Omental fat pad (tissue), 4 donors: ENCODE measurements around the gene ARHGEF11. TPM values are rescaled to one million over a fixed set of nuclear protein-coding genes. Genes with fewer than 3 reads are reported as not detected.

Source experiments
- ATAC-seq: fragments of 150-250 bp; one replicate; pipeline ENCODE4 v1.9.1; 2016; ENCODE audit warnings: mild to moderate bottlenecking, moderate library complexity; ENCODE audit not compliant: low FRiP score
- DNase-seq: peaks from one replicate; pipeline ENCODE4 v3.0.0-alpha.2; 2019; ENCODE audit warnings: low spot score
- CTCF ChIP-seq, 3 donors: fragments of 450-650 bp; IDR thresholded peaks; one replicate each; pipeline ENCODE4 v1.5.1; 2016 to 2017; ENCODE audit warnings: antibody characterized with exemption in 3 of 3, mild to moderate bottlenecking in 3 of 3, moderate library complexity in 2 of 3
- total RNA-seq, 4 donors: library from RNA; depleted of rRNA; stranded (reverse); fragments of >200 nt; gene quantifications; one replicate each; pipeline ENCODE4 v1.1.0, GENCODE V29; 2016

ARHGEF11 gene
- total RNA-seq, 4 donors from 2014 or later = 26.4 to 46.5 (median 35.6) TPM

- TF ChIP-seq CTCF (IDR thresholded peaks at IDR 0.05) = peak in 2 of 3 donors; percentile 49 to 80
- peak; percentile 94 for DNase-seq
- peak; percentile 71 for ATAC-seq
These were observed 44.7 kb upstream of the ARHGEF11 start for GRCh38 chr1:157090196-157090647.

- TF ChIP-seq CTCF (IDR thresholded peaks at IDR 0.05) = no peak
- no peak for DNase-seq
These were observed 44.2 kb upstream of the ARHGEF11 start for GRCh38 chr1:157089789-157090188.

GRCh38 chr1:157088607-157089006, 43.1 kb upstream of the ARHGEF11 start:
- TF ChIP-seq CTCF (IDR thresholded peaks at IDR 0.05) = no peak
- no peak for DNase-seq
- no peak for ATAC-seq

More at GRCh38 chr1:157089789-157090188, 44.2 kb upstream of the ARHGEF11 start:
- no peak for ATAC-seq

GRCh38 chr1:157087030-157087429, 41.5 kb upstream of the ARHGEF11 start:
- ATAC-seq (no peak), DNase-seq (no peak)
- TF ChIP-seq CTCF (IDR thresholded peaks at IDR 0.05) = no peak

- no peak for TF ChIP-seq CTCF (IDR thresholded peaks at IDR 0.05)
- no peak for ATAC-seq
- no peak for DNase-seq
These were observed 40.8 kb upstream of the ARHGEF11 start for GRCh38 chr1:157086299-157086698.

- no peak for TF ChIP-seq CTCF (IDR thresholded peaks at IDR 0.05)
- no peak for DNase-seq
- ATAC-seq = no peak
These were observed 39.9 kb upstream of the ARHGEF11 start for GRCh38 chr1:157085421-157085820.

GRCh38 chr1:157084720-157085119, 39.2 kb upstream of the ARHGEF11 start:
- TF ChIP-seq CTCF (IDR thresholded peaks at IDR 0.05) = no peak
- DNase-seq (no peak), ATAC-seq (no peak)
